HEK293T (cell line): ENCODE measurements around the gene DAP.

Experiments
- ARNT ChIP-seq: fragments of 450-650 bp; IDR thresholded peaks from 2 replicates; pipeline ENCODE4 v1.6.1; 2017; ENCODE audit warnings: mild to moderate bottlenecking
- BHLHE40 ChIP-seq: fragments of 450-650 bp; IDR thresholded peaks from 2 replicates; pipeline ENCODE4 v1.6.1; 2016; ENCODE audit warnings: mild to moderate bottlenecking, moderate library complexity, borderline replicate concordance
- FOXA1 ChIP-seq: fragments of 450-650 bp; IDR thresholded peaks from 2 replicates; pipeline ENCODE4 v1.6.1; 2016; ENCODE audit warnings: mild to moderate bottlenecking
- FOXK2 ChIP-seq: fragments of 450-650 bp; IDR thresholded peaks from 2 replicates; pipeline ENCODE4 v1.6.1; 2016; ENCODE audit warnings: mild to moderate bottlenecking
- FOXM1 ChIP-seq: fragments of 450-650 bp; IDR thresholded peaks from 2 replicates; pipeline ENCODE4 v1.6.1; 2017; ENCODE audit warnings: mild to moderate bottlenecking, borderline replicate concordance
- HDGF ChIP-seq: fragments of 450-650 bp; IDR thresholded peaks from 2 replicates; pipeline ENCODE4 v1.6.1; 2017; ENCODE audit warnings: antibody characterized with exemption, borderline replicate concordance
- NFRKB ChIP-seq: fragments of 450-650 bp; IDR thresholded peaks from 2 replicates; pipeline ENCODE4 v1.6.1; 2016; ENCODE audit warnings: mild to moderate bottlenecking, moderate library complexity
- SP1 ChIP-seq: fragments of 450-650 bp; IDR thresholded peaks from 2 replicates; pipeline ENCODE4 v1.6.1; 2017
- SUZ12 ChIP-seq: fragments of 450-650 bp; IDR thresholded peaks from 2 replicates; pipeline ENCODE4 v1.6.1; 2016; ENCODE audit warnings: mild to moderate bottlenecking
- TARDBP ChIP-seq: fragments of 450-650 bp; IDR thresholded peaks from 2 replicates; pipeline ENCODE4 v1.6.1; 2016

DNA sequence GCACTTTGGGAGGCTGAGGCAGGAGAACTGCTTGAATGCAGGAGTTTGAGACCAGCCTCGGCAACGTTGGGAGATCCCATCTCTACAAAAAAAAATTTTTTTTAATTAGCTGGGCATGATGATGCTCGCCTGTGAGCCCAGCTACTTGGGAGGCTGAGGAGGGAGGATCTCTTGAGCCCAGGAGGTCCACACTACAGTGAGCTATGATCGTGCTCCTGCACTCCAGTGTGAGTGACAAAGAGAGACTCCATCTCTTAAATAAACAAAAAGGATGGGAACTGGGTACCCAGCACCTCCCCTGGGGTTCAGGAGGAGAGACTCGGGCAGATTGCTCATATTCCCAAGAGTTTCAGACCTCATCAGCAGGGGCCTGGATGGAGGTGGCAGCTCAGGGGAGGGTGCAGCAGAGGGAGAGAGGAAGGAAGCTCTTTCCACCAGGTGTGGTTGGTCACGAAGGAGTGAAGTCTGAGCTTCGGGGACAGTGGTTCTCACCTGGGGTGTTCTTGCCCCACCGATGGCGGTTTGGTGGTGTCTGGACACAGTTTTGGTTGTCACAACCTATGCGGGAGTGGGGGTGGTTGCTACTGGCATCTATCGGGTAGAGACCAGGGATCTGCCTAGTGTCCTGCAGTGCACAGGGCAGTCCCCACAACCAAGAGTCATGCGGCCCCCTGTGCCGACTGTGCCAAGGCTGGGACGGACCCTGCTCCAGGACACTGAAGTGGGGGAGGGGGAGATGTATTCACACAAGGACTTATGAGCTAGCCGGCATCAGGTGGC lies 124.5 kb downstream of the DAP start:
- TF ChIP-seq FOXK2 (no peak), SUZ12 (no peak), HDGF (no peak), FOXA1 (no peak), TARDBP (no peak), FOXM1 (no peak), BHLHE40 (no peak), SP1 (no peak), NFRKB (no peak), ARNT (no peak)
